Vagina (tissue), 2 donors: Measurements from ENCODE around the gene WRAP53. TPM values are rescaled to one million over a fixed set of nuclear protein-coding genes. Genes with fewer than 3 reads are reported as not detected.

Experiments used
- DNase-seq, 2 donors: peaks; one replicate each; pipeline ENCODE4 v3.0.0-alpha.2; 2017; ENCODE audit errors: extremely low spot score in 2 of 2
- H3K27ac ChIP-seq: fragments of 200-600 bp; sonication (generic); one replicate; pipeline ENCODE4 v1.5.1; 2019
- H3K27me3 ChIP-seq: fragments of 200-600 bp; sonication (generic); one replicate; pipeline ENCODE4 v1.5.1; 2019
- H3K36me3 ChIP-seq, 2 donors: fragments of 200-600 bp; sonication (generic); one replicate each; pipeline ENCODE4 v1.5.1; 2017 to 2019
- H3K4me1 ChIP-seq: fragments of 200-600 bp; sonication (generic); one replicate; pipeline ENCODE4 v1.5.1; 2019
- H3K4me3 ChIP-seq, 2 donors: fragments of 200-600 bp; sonication (generic); 1 replicate in 1 of 2; 2 replicates in 1 of 2; pipeline ENCODE4 v1.5.1; 2016 to 2019
- H3K9me3 ChIP-seq: fragments of 200-600 bp; sonication (generic); one replicate; pipeline ENCODE4 v1.5.1; 2019
- POLR2A ChIP-seq, 2 donors: fragments of 450-650 bp; IDR thresholded peaks; one replicate each; pipeline ENCODE4 v1.6.1; 2017; ENCODE audit warnings: antibody characterized with exemption in 2 of 2, mild to moderate bottlenecking in 2 of 2, moderate library complexity in 2 of 2
- POLR2AphosphoS5 ChIP-seq, 2 donors: sonication (generic); formaldehyde crosslinking; IDR thresholded peaks; one replicate each; pipeline ENCODE4 v1.9.0; 2017; ENCODE audit warnings: antibody characterized with exemption in 2 of 2, mild to moderate bottlenecking in 2 of 2, low read depth in 1 of 2; ENCODE audit not compliant: insufficient read depth in 1 of 2
- intact Hi-C: fragments of 100-400 bp; cut with DNase I; formaldehyde crosslinking; loops from one replicate; pipeline ENCODE4 v1.15.1; 2023
- total RNA-seq: library from RNA; depleted of rRNA; stranded (reverse); fragments of >200 nt; gene quantifications from one replicate; pipeline ENCODE4 v1.2.3, GENCODE V29; 2016
- TF ChIP-seq, protein P1 (sequence below), 3 experiments: fragments of 450-650 bp in 2 of 3; fragments of 200-600 bp in 1 of 3; sonication (generic) in 1 of 3; IDR thresholded peaks; one replicate each; pipeline ENCODE4 v1.5.1; 2017 to 2019; ENCODE audit warnings: antibody characterized with exemption in 3 of 3, mild to moderate bottlenecking in 2 of 3, moderate library complexity in 2 of 3

Gene WRAP53
- total RNA-seq, 1 donor from 2014 or later = 7.6 TPM

DNA sequence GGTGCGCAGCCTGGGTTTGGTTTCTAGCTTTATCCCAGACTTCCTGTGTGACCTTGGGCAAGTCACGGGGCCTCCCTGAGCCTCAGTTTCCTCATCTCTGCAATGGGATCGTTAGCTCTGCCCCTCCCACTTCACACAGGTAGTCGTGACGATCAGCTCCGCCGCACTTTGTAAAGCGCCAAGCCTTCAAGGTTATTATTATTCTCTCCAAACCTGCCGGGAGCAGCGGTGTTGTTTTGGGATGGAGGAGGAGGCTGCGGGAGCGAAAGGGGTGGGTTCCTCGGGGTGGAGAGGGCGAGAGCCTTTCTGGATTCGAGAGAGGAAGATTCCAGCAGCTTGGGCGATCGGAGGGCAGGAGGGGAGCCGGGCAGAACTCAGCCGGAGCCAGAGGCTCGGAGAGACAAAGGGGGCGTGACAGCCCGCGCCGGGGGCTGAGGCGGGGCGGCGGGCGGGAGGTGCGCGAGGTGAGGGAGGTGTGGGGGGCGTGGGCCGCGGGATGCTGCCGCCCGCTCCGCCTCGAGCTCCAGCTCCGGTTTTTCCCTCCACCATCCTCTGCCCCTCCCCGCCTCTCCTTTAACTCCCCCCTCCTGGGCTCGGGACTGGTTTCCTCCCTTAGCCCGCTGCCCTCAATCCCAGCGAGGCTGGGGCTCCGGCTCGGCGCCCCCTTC lies 16.5 kb downstream of the WRAP53 start, which contains the start of gene EFNB3:
TSS of gene EFNB3 (plus strand) at position 602 of the 668 bp plus-strand sequence. CDS start 397 bp downstream, outside the sequence.
- TF ChIP-seq, protein P1, sequence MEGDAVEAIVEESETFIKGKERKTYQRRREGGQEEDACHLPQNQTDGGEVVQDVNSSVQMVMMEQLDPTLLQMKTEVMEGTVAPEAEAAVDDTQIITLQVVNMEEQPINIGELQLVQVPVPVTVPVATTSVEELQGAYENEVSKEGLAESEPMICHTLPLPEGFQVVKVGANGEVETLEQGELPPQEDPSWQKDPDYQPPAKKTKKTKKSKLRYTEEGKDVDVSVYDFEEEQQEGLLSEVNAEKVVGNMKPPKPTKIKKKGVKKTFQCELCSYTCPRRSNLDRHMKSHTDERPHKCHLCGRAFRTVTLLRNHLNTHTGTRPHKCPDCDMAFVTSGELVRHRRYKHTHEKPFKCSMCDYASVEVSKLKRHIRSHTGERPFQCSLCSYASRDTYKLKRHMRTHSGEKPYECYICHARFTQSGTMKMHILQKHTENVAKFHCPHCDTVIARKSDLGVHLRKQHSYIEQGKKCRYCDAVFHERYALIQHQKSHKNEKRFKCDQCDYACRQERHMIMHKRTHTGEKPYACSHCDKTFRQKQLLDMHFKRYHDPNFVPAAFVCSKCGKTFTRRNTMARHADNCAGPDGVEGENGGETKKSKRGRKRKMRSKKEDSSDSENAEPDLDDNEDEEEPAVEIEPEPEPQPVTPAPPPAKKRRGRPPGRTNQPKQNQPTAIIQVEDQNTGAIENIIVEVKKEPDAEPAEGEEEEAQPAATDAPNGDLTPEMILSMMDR (IDR thresholded peaks at IDR 0.05) = no peak
- TF ChIP-seq POLR2AphosphoS5 (IDR thresholded peaks at IDR 0.05; ENCODE audit: insufficient read depth in 1 of 2, low read depth in 1 of 2) = no peak
- TF ChIP-seq POLR2A (IDR thresholded peaks at IDR 0.05) = no peak
- intact Hi-C loops = no loop called here
- peaks cover 0 to 17% of the 10 kb centered on the region in 2 donors for H3K36me3 ChIP-seq
- peaks cover 24% of the 10 kb centered on the region for H3K4me1 ChIP-seq
- H3K27ac ChIP-seq = no peak within 1 kb of the TSS
- no peaks in the 10 kb centered on the region for H3K9me3 ChIP-seq
- peaks cover 6% of the 10 kb centered on the region for H3K27me3 ChIP-seq
- no peak for DNase-seq
- peak within 1 kb of the TSS; percentile 49 to 51 for H3K4me3 ChIP-seq

DNA sequence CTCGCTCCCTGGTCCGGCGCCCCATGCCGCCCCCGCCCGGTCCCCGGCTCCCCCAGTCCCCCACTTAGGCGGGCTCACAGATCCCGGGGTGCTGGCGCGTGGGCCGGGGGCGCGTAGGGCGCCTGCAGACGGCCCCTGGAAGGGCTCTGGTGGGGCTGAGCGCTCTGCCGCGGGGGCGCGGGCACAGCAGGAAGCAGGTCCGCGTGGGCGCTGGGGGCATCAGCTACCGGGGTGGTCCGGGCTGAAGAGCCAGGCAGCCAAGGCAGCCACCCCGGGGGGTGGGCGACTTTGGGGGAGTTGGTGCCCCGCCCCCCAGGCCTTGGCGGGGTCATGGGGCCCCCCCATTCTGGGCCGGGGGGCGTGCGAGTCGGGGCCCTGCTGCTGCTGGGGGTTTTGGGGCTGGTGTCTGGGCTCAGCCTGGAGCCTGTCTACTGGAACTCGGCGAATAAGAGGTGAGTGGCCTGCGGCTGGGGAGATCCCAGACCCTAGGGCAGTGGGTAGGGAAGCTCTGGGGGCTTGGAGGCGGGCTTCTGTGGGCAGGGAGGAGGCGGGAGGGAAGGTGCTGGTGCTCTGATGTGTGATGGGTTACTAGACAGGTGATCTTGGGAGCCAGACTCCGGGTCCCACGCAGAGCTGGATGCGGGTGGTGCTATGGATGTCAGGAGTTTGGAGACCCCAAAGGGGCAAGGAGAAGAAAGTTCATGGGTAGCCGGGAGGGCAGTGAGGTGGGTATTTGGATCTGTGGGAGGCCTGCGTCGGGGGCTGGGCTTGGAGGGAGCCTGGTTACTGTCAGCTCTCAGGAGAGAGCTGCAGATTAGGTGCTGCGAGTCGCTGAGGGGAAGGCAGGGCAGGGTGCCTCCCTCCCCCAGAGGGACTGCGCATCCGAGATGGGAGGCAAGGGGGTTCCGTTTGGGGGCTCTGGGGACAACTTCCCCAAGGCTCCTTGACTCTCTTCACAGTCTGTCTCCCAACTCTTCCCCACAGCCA lies 17.3 kb downstream of the WRAP53 start:
- no peak overlapping the region for H3K27ac ChIP-seq
- H3K4me3 ChIP-seq = peak overlapping the region; percentile 49 to 51
- peaks cover 24% of the 10 kb centered on the region for H3K4me1 ChIP-seq
- peaks cover 6% of the 10 kb centered on the region for H3K27me3 ChIP-seq
- H3K36me3 ChIP-seq = peaks cover 0 to 17% of the 10 kb centered on the region in 2 donors
- TF ChIP-seq POLR2A (IDR thresholded peaks at IDR 0.05) (no peak), POLR2AphosphoS5 (IDR thresholded peaks at IDR 0.05; ENCODE audit: insufficient read depth in 1 of 2, low read depth in 1 of 2) (no peak)
- TF ChIP-seq, protein P1 (IDR thresholded peaks at IDR 0.05) = no peak
- intact Hi-C loops = no loop called here
- DNase-seq = no peak
- no peaks in the 10 kb centered on the region for H3K9me3 ChIP-seq

- DNase-seq = no peak
- H3K36me3 ChIP-seq = peaks cover 0 to 9% of the 10 kb centered on the region in 2 donors
- no peak overlapping the region for H3K4me3 ChIP-seq
- no peaks in the 10 kb centered on the region for H3K9me3 ChIP-seq
- H3K27me3 ChIP-seq = peaks cover 6% of the 10 kb centered on the region
- intact Hi-C loops = no loop called here
- H3K27ac ChIP-seq = no peak overlapping the region
- no peak for TF ChIP-seq POLR2A (IDR thresholded peaks at IDR 0.05)
- no peak for TF ChIP-seq POLR2AphosphoS5 (IDR thresholded peaks at IDR 0.05; ENCODE audit: insufficient read depth in 1 of 2, low read depth in 1 of 2)
- H3K4me1 ChIP-seq = peaks cover 24% of the 10 kb centered on the region
Observed at GRCh38 chr17:7706631-7707354, 18.5 kb downstream of the WRAP53 start.

DNA sequence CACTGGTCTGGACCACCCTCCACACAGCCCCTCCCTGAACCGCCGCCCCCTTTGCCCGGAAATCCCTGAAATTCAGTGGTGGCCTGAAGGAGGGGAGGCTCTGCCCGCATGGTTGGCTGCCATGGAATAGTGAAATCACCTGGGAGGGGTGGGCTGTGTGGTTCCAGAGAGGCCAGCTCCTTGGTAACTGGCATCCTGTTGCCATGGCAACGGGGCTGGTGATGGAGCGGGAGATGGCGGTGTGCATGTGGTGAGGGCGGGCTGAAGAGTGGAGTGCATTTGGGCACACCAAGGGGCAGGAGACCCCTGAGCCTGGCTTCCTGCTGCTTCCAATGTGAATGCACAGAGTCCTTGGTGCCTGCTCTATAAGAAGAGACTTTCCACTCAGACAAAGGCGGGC lies 19.2 kb downstream of the WRAP53 start:
- TF ChIP-seq, protein P1 (IDR thresholded peaks at IDR 0.05) = no peak
- TF ChIP-seq POLR2A (IDR thresholded peaks at IDR 0.05) (no peak), POLR2AphosphoS5 (IDR thresholded peaks at IDR 0.05; ENCODE audit: insufficient read depth in 1 of 2, low read depth in 1 of 2) (no peak)
- intact Hi-C loops = no loop called here
- peaks cover 6% of the 10 kb centered on the region for H3K27me3 ChIP-seq

More for the DNA sequence above, 19.2 kb downstream of the WRAP53 start:
- no peak for DNase-seq
- Histone ChIP-seq H3K9me3 (no peaks in the 10 kb centered on the region), H3K4me3 (no peak overlapping the region), H3K4me1 (peaks cover 24% of the 10 kb centered on the region), H3K36me3 (peaks cover 0 to 2% of the 10 kb centered on the region in 2 donors), H3K27ac (no peak overlapping the region)
